GM12865 (cell line): ENCODE measurements around the gene TNFSF8.

Experiments
- DNase-seq: peaks from one replicate; pipeline ENCODE4 v3.0.0; 2010; ENCODE audit warnings: low read depth
- H3K4me3 ChIP-seq: 2 replicates; pipeline ENCODE4 v1.5.1; 2011; ENCODE audit warnings: mild to moderate bottlenecking, low read depth, low read length, control low read depth
- CTCF ChIP-seq: IDR thresholded peaks from 2 replicates; pipeline ENCODE4 v1.5.1; 2011; ENCODE audit warnings: low read length, control low read depth, low read depth, inconsistent platforms; ENCODE audit not compliant: insufficient read depth; ENCODE audit errors: missing control alignments

TNFSF8 gene

DNA sequence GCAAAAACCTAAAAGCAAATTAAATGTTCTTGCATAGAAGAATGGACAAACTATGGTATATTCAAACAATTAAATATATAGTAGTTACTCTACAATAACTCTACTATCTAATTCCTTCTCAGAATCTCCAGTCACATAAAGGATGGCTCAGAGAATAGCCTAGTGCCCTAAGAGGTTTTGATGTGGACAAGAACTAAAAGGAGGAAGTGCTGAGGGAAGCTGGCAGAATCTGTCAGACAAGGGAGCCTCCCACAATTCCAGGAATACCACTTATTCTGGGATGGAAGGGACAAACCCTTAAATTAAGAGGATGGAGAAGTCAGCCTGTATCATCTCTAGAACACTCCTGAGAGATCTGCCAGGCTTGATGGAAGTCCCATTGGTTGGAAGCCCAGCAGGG, 30.4 kb downstream of the TNFSF8 start:
- H3K4me3 ChIP-seq: no peak overlapping the region
- DNase-seq: no peak
- no peak for TF ChIP-seq CTCF

- no peak for DNase-seq
- TF ChIP-seq CTCF: no peak
- H3K4me3 ChIP-seq: no peak overlapping the region
Measured at GRCh38 chr9:114899461-114899860, 30.9 kb downstream of the TNFSF8 start.

DNA sequence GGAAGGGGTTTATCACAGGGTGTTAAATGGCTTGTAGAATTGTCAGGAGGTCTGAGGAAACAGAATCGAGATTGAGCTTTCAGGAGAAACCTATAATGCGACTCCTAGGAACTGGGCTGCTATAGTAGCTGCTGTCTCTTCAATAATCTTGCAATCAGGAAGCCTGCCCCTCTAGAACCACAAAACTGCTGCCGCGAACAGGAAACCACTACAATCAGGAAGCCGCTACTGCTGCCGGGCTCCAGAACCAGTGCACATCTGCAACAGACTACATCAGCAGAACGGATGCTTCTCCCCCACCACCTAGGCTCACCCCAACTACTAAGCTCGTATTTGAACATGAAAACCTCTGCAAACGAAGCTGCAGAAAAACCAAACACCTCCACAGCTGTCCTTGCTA, 31.6 kb downstream of the TNFSF8 start:
- no peak overlapping the region for H3K4me3 ChIP-seq
- peak; percentile 54 for DNase-seq
- no peak for TF ChIP-seq CTCF

DNA sequence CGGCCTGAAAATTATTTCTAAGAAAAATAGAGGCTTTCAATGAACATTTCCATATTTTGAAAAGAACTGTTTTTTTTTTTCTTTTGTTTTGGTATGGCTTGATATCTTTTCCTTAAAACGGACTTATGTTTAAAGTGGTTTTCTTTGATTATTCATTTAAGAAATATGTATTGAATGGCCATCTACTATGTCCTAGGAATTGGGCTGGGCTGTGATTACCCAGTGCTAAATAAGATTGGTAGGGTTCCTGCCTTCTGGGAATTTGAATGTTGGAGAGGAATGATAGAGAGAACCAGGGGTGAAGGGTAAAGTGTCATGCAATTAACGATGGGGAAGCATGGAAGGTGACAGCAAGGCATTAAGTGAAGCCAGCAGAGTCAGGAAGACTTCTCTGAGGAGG, 33.2 kb downstream of the TNFSF8 start:
- DNase-seq: no peak
- no peak overlapping the region for H3K4me3 ChIP-seq
- TF ChIP-seq CTCF: no peak

DNA sequence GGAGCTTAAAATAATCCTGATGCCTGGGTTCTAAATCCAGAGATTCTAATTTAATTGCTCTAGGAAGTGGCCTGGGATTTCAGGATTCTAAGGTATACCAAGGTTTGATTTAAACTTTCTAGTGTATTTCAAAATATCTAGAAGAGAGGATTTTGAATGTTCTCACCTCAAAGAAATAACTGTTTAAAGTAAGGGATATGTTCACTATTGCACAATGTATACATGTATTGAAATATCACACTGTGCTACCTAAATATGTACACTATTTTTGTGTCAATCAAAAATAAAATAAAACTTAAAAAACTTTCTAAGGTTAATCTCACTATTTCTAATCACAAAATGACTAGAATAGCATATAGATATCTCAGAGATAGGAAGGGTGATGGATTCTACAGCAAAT, 34.0 kb downstream of the TNFSF8 start:
- no peak for DNase-seq
- H3K4me3 ChIP-seq: no peak overlapping the region
- no peak for TF ChIP-seq CTCF

DNA sequence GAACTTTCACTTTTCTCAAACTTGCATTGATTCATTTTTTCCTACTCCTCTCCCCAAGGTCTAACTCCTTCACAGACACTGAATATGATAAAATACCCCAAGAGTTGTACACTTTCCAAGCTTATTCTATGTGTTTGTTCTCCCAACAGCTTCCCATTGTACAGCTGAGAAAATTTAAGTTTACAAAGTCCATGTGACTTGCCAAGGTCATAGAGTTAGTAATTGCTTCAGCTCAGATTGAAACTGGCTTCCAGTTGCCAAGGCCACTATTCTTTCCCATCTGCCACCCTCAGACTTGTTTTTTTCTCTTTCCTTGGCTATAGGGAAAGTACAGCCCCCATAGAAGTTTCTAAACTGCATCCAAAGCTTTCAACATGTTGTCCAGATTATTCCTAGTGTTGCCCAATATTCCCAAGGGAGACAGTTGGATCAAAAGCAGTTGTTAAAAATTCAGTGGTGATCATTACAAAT, 34.8 kb downstream of the TNFSF8 start:
- no peak for TF ChIP-seq CTCF
- no peak overlapping the region for H3K4me3 ChIP-seq
- no peak for DNase-seq

DNA sequence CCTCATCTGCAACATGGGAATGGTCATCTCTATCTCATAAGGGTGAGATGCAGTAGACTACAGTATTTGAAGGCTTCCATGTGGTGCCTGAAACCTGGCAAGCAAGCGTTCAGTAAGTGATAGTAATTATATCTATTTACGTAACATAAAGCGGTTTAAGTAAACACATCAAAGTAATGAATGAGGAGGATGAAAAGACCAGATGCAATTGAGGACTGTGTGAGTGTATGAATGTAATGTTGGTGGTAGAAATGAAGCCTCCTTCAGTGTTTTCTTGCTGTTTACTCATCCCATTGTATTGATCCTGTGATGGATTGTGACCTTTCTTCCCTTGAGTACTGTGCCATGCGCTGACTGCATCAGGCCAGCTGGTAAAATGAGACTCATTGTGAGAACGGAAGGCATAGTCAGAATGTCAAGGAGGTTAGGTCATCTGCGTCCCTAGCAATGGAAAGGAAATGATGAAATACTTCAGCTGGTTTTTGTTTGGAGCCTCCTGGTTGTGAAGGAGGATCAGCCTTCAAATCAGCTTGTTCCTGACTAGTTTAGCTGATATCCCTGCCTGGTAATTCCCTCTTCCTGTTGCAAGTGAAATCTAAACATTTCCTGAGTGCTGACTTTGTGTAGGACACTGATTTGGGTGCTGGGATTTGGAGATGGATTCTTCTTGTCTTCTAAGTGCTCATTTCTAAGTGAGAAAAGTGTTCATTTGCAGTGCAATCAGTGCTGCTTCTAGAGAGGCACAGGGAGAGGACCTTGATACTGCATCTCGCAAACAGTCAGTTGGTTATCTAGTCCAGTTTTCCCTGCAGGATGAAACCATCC, 35.6 kb downstream of the TNFSF8 start:
- DNase-seq: no peak
- no peak for TF ChIP-seq CTCF
- no peak overlapping the region for H3K4me3 ChIP-seq
